GM12865 (cell line): Measurements from ENCODE around the gene WIPF2.
"Not testable (repeated sequence)": the region's sequence is repeated elsewhere in the genome, so short reads cannot be mapped to it uniquely, and the experiment has no call there.

Experiments used
- DNase-seq: peaks from one replicate; pipeline ENCODE4 v3.0.0; 2010; ENCODE audit warnings: low read depth
- H3K4me3 ChIP-seq: 2 replicates; pipeline ENCODE4 v1.5.1; 2011; ENCODE audit warnings: mild to moderate bottlenecking, low read depth, low read length, control low read depth
- CTCF ChIP-seq: IDR thresholded peaks from 2 replicates; pipeline ENCODE4 v1.5.1; 2011; ENCODE audit warnings: low read length, control low read depth, low read depth, inconsistent platforms; ENCODE audit not compliant: insufficient read depth; ENCODE audit errors: missing control alignments

Gene WIPF2

GRCh38 chr17:40298726-40299125 is 79.6 kb downstream of the WIPF2 start:
- TF ChIP-seq CTCF, result no peak
- H3K4me3 ChIP-seq, result no peak overlapping the region
- DNase-seq, result no peak

- not testable (repeated sequence) for H3K4me3 ChIP-seq, DNase-seq
Measured at GRCh38 chr17:40299159-40299757, 80.2 kb downstream of the WIPF2 start.

GRCh38 chr17:40301315-40301714 is 82.2 kb downstream of the WIPF2 start:
- TF ChIP-seq CTCF, result no peak
- no peak for DNase-seq

DNA sequence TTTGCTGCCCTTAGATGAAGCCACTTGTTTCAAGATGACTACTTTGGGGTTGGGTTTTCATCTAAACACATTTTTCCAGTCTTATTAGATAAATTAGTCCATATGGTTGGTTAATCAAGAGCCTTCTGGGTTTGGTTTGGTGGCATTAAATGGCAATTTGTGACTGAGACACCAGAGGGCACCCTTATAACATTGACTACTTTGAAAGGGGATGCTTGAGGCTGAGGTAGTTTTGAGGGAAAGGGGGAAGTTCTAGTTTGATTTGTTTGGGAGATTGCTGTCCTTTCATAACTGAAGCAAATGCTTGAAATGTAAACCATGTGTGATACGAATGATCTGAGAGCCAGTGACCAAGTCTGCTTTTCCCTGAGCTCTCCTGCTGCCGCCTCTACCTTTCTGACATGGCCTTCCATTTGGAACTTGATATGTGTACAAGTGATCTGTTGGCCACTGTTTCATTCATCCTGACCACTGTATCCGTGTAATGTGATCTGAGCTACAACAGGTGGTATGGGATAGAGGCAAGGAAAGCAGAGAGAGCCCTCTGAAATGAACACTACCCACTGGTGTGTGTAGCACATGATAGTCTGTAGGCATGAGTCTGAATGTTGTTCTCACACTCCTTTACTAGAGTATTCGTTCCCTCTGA is 84.0 kb downstream of the WIPF2 start:
- TF ChIP-seq CTCF, result peak; percentile 61
- DNase-seq, result peak; percentile 65
- no peak overlapping the region for H3K4me3 ChIP-seq

More at GRCh38 chr17:40301315-40301714, 82.2 kb downstream of the WIPF2 start:
- no peak overlapping the region for H3K4me3 ChIP-seq

DNA sequence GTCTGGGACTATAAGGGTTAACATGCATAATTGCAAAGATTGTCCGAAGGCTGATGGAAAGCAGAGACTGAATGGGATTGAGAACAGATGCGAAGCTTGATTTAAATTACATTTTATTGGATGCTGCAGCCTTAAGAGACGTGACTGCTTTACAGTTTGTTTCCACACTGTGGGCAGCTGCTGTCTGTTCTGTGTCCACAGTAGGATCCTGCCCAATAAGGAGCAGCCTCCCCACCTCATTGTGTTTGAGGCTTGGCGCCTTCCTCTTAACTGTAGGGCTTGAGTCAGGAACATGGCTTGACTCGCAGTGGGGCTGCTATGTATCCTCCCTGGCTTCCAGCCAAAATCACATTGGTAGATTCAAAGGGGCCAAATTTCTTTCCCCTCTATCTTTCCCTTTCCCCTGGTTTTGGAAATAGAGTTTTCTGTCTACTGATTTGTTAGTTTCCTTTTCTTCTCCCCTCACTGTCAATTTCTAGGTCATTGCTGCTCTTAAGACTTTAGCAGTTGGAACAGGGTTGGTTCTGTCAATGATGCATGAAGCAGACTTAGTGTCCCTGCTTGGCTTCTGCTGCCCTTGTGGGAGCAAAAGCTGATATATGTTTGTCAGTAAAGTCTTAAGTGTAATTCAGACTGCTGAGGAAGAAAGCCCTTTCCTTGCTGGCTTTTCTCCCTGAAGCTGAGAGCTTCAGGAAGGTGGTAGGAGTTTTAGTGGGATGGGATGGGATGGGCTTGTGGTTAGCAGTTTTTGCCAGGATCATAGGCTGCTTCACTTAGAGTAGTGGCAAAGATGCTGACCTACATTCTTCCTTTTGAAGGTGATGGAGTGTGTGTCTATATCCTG is 84.8 kb downstream of the WIPF2 start:
- H3K4me3 ChIP-seq, result no peak overlapping the region
- no peak for TF ChIP-seq CTCF
- DNase-seq, result no peak

DNA sequence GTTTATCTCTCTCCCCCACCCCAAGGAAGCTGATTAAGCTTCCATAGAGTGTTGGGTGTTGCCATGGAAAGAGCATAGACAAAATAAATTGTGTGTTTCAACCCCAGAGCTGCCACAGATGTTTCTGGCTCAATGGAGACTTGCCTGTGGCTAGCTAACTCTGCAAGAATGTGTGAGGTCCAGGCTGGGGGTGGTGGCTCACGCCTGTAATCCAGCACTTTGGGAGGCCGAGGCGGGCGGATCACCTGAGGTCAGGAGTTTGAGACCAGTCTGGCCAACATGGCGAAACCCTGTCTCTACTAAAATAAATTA is 85.4 kb downstream of the WIPF2 start:
- DNase-seq, result not testable (repeated sequence)

GRCh38 chr17:40304866-40305265 is 85.8 kb downstream of the WIPF2 start:
- not testable (repeated sequence) for H3K4me3 ChIP-seq, DNase-seq

More for the DNA sequence above, 85.4 kb downstream of the WIPF2 start:
- not testable (repeated sequence) for H3K4me3 ChIP-seq

- TF ChIP-seq CTCF, result no peak
- DNase-seq, result no peak
- no peak overlapping the region for H3K4me3 ChIP-seq
Measured at GRCh38 chr17:40306395-40306794, 87.3 kb downstream of the WIPF2 start.
